HG03175 (cell line): ENCODE measurements around the gene TPSAB1.
"Not testable (repeated sequence)": the region's sequence is repeated elsewhere in the genome, so short reads cannot be mapped to it uniquely, and the experiment has no call there.

ENCODE experiments used
- ATAC-seq: cut with Tn5 transposase; IDR thresholded peaks from one replicate; pipeline ENCODE4 v1.9.1; 2021; ENCODE audit warnings: mild to moderate bottlenecking, moderate library complexity; ENCODE audit not compliant: unreplicated experiment

TPSAB1 gene

GRCh38 chr16:1245452-1246020 lies 5.0 kb downstream of the TPSAB1 start:
- ATAC-seq = no peak

- ATAC-seq = not testable (repeated sequence)
These were observed 7.5 kb downstream of the TPSAB1 start for GRCh38 chr16:1247903-1248537.

GRCh38 chr16:1249031-1249755 lies 8.7 kb downstream of the TPSAB1 start:
- not testable (repeated sequence) for ATAC-seq

- ATAC-seq = not testable (repeated sequence)
These were observed 13.3 kb downstream of the TPSAB1 start for GRCh38 chr16:1253701-1254364.

GRCh38 chr16:1254821-1255220 lies 14.3 kb downstream of the TPSAB1 start:
- not testable (repeated sequence) for ATAC-seq

- ATAC-seq = not testable (repeated sequence)
These were observed 15.0 kb downstream of the TPSAB1 start, which contains the start of gene TPSD1 for GRCh38 chr16:1255276-1256122. Gene TPSD1 (plus strand): TSS chr16:1256069. CDS start chr16:1256281, 212 bp downstream.

- not testable (repeated sequence) for ATAC-seq
These were observed 15.9 kb downstream of the TPSAB1 start for GRCh38 chr16:1256296-1256873.

- ATAC-seq = no peak
These were observed 16.4 kb downstream of the TPSAB1 start for GRCh38 chr16:1256874-1257322.

- no peak for ATAC-seq
These were observed 17.2 kb downstream of the TPSAB1 start for GRCh38 chr16:1257561-1258224.

GRCh38 chr16:1258225-1258600 lies 17.7 kb downstream of the TPSAB1 start:
- no peak for ATAC-seq

- ATAC-seq = no peak
These were observed 18.6 kb downstream of the TPSAB1 start for GRCh38 chr16:1258906-1259759.

GRCh38 chr16:1259760-1260068 lies 19.2 kb downstream of the TPSAB1 start:
- no peak for ATAC-seq

- no peak for ATAC-seq
These were observed 19.7 kb downstream of the TPSAB1 start for GRCh38 chr16:1260101-1260680.

- ATAC-seq = no peak
These were observed 20.8 kb downstream of the TPSAB1 start for GRCh38 chr16:1261131-1261892.

GRCh38 chr16:1262210-1262845 lies 21.8 kb downstream of the TPSAB1 start:
- no peak for ATAC-seq

- no peak for ATAC-seq
These were observed 22.3 kb downstream of the TPSAB1 start for GRCh38 chr16:1262846-1263221.

GRCh38 chr16:1263591-1264344 lies 23.3 kb downstream of the TPSAB1 start:
- no peak for ATAC-seq
